Spleen (tissue), 11 donors: ENCODE results near the gene UGT1A3. TPM values are rescaled to one million over a fixed set of nuclear protein-coding genes. Genes with fewer than 3 reads are reported as not detected.

Experiments
- DNase-seq: peaks from one replicate; pipeline ENCODE4 v3.0.0-alpha.2; 2020
- H3K27ac ChIP-seq, 8 donors: fragments of 200-600 bp; sonication (generic) in 7 of 8; 1 replicate in 4 of 8; 2 replicates in 4 of 8; pipeline versions ENCODE4 v1.5.0 to v1.8.0; 2016 to 2021; ENCODE audit warnings: inconsistent platforms in 4 of 8, mild to moderate bottlenecking in 4 of 8, moderate library complexity in 1 of 8
- H3K27me3 ChIP-seq, 7 donors: fragments of 200-600 bp; sonication (generic) in 6 of 7; replicated peaks in 1 of 7; 1 replicate in 4 of 7; 2 replicates in 3 of 7; pipeline versions ENCODE4 v1.5.0 to v1.8.0; 2016 to 2021; ENCODE audit warnings: inconsistent platforms in 3 of 7, mild to moderate bottlenecking in 1 of 7
- H3K36me3 ChIP-seq, 6 donors: fragments of 200-600 bp; sonication (generic) in 5 of 6; 1 replicate in 4 of 6; 2 replicates in 2 of 6; pipeline versions ENCODE4 v1.5.0 to v1.8.0; 2016 to 2021; ENCODE audit warnings: inconsistent platforms in 2 of 6
- H3K4me1 ChIP-seq, 6 donors: fragments of 200-600 bp; sonication (generic) in 5 of 6; 1 replicate in 3 of 6; 2 replicates in 3 of 6; pipeline versions ENCODE4 v1.5.0 to v1.8.0; 2016 to 2021; ENCODE audit warnings: inconsistent platforms in 3 of 6
- H3K4me3 ChIP-seq, 8 donors: fragments of 200-600 bp; sonication (generic) in 7 of 8; 1 replicate in 4 of 8; 2 replicates in 4 of 8; pipeline versions ENCODE4 v1.5.0 to v1.8.0; 2016 to 2021; ENCODE audit warnings: inconsistent platforms in 4 of 8, mild to moderate bottlenecking in 4 of 8, moderate library complexity in 2 of 8
- H3K9me3 ChIP-seq, 8 donors: fragments of 200-600 bp; sonication (generic) in 7 of 8; 1 replicate in 4 of 8; 2 replicates in 4 of 8; pipeline versions ENCODE4 v1.5.0 to v1.8.0; 2016 to 2021; ENCODE audit warnings: inconsistent platforms in 4 of 8
- POLR2A ChIP-seq, 3 donors: fragments of 450-650 bp; IDR thresholded peaks; one replicate each; pipeline ENCODE4 v1.5.1; 2017; ENCODE audit warnings: antibody characterized with exemption in 3 of 3, mild to moderate bottlenecking in 1 of 3
- POLR2AphosphoS5 ChIP-seq, 3 donors: sonication (generic); formaldehyde crosslinking; IDR thresholded peaks; one replicate each; pipeline ENCODE4 v1.5.1; 2017; ENCODE audit warnings: antibody characterized with exemption in 3 of 3
- WGBS, 5 donors: extraction: QIAGEN DNeasy Blood & Tissue Kit in 3 of 5; methylation state at CpG; one replicate each; pipeline versions ENCODE4 v1.1.5 to v1.1.7; 2013 to 2018; 5-methylcytosine and 5-hydroxymethylcytosine counted together
- intact Hi-C: fragments of 100-400 bp; cut with DNase I; formaldehyde crosslinking; loops from one replicate; pipeline ENCODE4 v1.15.0; 2023; ENCODE audit warnings: low total_unique reads
- polyA plus RNA-seq, 3 donors: library from polyadenylated mRNA; stranded (reverse); fragments of 200-250 nt; gene quantifications; one replicate each; pipeline ENCODE4 v1.2.1, GENCODE V29; 2013
- total RNA-seq, 7 donors: library from RNA; depleted of rRNA in 3 of 7; stranded (reverse); fragments of >200 nt in 3 of 7; fragmentation: NEBNext Ultra II Directional in 4 of 7; extraction: Animal tissue kit (Norgen Biotek cat#: 25700) in 4 of 7; gene quantifications; one replicate each; pipeline versions ENCODE4 v1.1.0 to v1.2.1, GENCODE V29; 2016 to 2021
- TF ChIP-seq, protein P1 (sequence below), 11 experiments: fragments of 200-600 bp in 7 of 11; fragments of 450-650 bp in 4 of 11; sonication (generic) in 4 of 11; IDR thresholded peaks in 8 of 11; conservative IDR thresholded peaks in 3 of 11; 1 replicate in 7 of 11; 2 replicates in 4 of 11; pipeline versions ENCODE4 v1.4.0 to v1.8.0; 2016 to 2021; ENCODE audit warnings: antibody characterized with exemption in 11 of 11, inconsistent platforms in 4 of 11, mild to moderate bottlenecking in 1 of 11
- donor health status: healthy with polysubstance abuse.
- donor health status: DM: no; HTN: no; CAD: no; lungs with moderate emphysema.
- donor health status: DM: no; HTN: no; CAD: no.
- donor health status: Bipolar disorder and iron deficiency.
- donor health status: healthy.
- donor health status: DM: no; HTN: no; CAD: no.
- donor health status: DM: yes; HTN: yes; CAD: no.

Gene UGT1A3
- total and polyA plus RNA-seq, 10 donors = not detected

DNA sequence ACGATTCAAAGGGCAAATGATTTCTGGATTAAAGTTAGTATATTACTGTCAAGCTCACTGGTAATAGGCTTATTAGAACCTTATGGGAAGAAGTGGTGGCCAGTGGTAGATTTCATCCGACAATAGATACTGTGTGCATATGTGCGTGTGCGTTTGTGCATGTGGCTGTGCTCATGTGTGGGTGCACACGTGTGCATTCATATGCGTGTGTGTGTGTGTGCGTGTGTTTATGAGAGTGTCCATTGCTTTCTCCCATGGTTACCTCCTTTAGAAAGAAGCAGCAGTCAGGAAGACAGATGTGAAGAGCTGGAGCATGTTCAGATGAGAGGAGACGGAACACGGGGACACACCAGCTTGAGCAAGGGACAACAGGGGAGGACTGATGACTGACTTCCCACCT lies 40.4 kb downstream of the UGT1A3 start:
- Histone ChIP-seq H3K4me3 (no peak overlapping the region), H3K36me3 (no peaks in the 10 kb centered on the region), H3K4me1 (no peaks in the 10 kb centered on the region), H3K27ac (no peak overlapping the region), H3K9me3 (no peaks in the 10 kb centered on the region), H3K27me3 (peaks cover 0 to 24% (median 0%) of the 10 kb centered on the region in 7 donors)
- no peak for DNase-seq
- intact Hi-C loops = no loop called here
- TF ChIP-seq, protein P1, sequence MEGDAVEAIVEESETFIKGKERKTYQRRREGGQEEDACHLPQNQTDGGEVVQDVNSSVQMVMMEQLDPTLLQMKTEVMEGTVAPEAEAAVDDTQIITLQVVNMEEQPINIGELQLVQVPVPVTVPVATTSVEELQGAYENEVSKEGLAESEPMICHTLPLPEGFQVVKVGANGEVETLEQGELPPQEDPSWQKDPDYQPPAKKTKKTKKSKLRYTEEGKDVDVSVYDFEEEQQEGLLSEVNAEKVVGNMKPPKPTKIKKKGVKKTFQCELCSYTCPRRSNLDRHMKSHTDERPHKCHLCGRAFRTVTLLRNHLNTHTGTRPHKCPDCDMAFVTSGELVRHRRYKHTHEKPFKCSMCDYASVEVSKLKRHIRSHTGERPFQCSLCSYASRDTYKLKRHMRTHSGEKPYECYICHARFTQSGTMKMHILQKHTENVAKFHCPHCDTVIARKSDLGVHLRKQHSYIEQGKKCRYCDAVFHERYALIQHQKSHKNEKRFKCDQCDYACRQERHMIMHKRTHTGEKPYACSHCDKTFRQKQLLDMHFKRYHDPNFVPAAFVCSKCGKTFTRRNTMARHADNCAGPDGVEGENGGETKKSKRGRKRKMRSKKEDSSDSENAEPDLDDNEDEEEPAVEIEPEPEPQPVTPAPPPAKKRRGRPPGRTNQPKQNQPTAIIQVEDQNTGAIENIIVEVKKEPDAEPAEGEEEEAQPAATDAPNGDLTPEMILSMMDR (IDR thresholded peaks at IDR 0.05 in 8 of 11, conservative IDR thresholded peaks at IDR 0.05 in 3 of 11) = no peak
- no peak for TF ChIP-seq POLR2A (IDR thresholded peaks at IDR 0.05)
- no peak for TF ChIP-seq POLR2AphosphoS5 (IDR thresholded peaks at IDR 0.05)
- WGBS, 5 donors = 88 to 93% (median 92%) methylated on average over 9 of the region's 9 CpGs

GRCh38 chr2:233772153-233772552 lies 43.3 kb downstream of the UGT1A3 start:
- Histone ChIP-seq H3K27ac (no peak overlapping the region), H3K27me3 (peaks cover 0 to 14% (median 0%) of the 10 kb centered on the region in 7 donors), H3K4me3 (no peak overlapping the region), H3K36me3 (no peaks in the 10 kb centered on the region), H3K4me1 (no peaks in the 10 kb centered on the region), H3K9me3 (peaks cover 0 to 22% (median 12%) of the 10 kb centered on the region in 8 donors)
- intact Hi-C loops = no loop called here
- TF ChIP-seq POLR2A (IDR thresholded peaks at IDR 0.05) (no peak), POLR2AphosphoS5 (IDR thresholded peaks at IDR 0.05) (no peak)
- TF ChIP-seq, protein P1 (IDR thresholded peaks at IDR 0.05 in 8 of 11, conservative IDR thresholded peaks at IDR 0.05 in 3 of 11) = no peak
- WGBS, 5 donors = 85 to 93% (median 88%) methylated on average over 11 to 16 of the region's 16 CpGs
- DNase-seq = no peak

DNA sequence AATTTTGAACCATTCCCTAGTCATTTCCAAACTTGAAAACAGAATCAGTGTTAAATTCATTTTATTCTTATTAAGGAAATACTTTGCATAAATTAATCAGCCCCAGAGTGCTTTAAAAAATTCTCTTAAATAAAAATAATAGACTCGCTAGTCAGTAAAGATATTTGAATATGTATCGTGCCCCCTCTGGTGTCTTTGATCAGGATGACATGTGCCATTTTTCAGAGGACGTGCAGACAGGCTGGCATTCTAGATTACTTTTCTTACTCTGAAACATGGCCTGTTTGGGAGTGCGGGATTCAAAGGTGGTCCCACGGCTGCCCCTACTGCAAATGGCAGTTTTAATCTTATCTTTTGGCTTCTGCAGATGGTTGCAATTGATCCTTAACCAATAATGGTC lies 43.7 kb downstream of the UGT1A3 start:
- Histone ChIP-seq H3K27me3 (peaks cover 0 to 10% (median 0%) of the 10 kb centered on the region in 7 donors), H3K4me1 (no peaks in the 10 kb centered on the region), H3K27ac (no peak overlapping the region), H3K36me3 (no peaks in the 10 kb centered on the region), H3K9me3 (peaks cover 0 to 26% (median 12%) of the 10 kb centered on the region in 8 donors), H3K4me3 (no peak overlapping the region)
- 68 to 84% (median 73%) methylated on average over 4 to 5 of the region's 5 CpGs for WGBS, 5 donors
- TF ChIP-seq POLR2AphosphoS5 (IDR thresholded peaks at IDR 0.05) (no peak), POLR2A (IDR thresholded peaks at IDR 0.05) (no peak)
- TF ChIP-seq, protein P1 (IDR thresholded peaks at IDR 0.05 in 8 of 11, conservative IDR thresholded peaks at IDR 0.05 in 3 of 11) = no peak
- intact Hi-C loops = no loop called here
- no peak for DNase-seq

GRCh38 chr2:233773854-233774253 lies 45.0 kb downstream of the UGT1A3 start:
- WGBS, 5 donors = 83 to 95% (median 89%) methylated on average over 5 of the region's 5 CpGs
- Histone ChIP-seq H3K27me3 (peaks cover 0 to 4% (median 0%) of the 10 kb centered on the region in 7 donors), H3K27ac (no peak overlapping the region), H3K9me3 (peaks cover 0 to 26% (median 12%) of the 10 kb centered on the region in 8 donors), H3K4me1 (no peaks in the 10 kb centered on the region), H3K36me3 (no peaks in the 10 kb centered on the region), H3K4me3 (no peak overlapping the region)
- no peak for DNase-seq
- TF ChIP-seq POLR2A (IDR thresholded peaks at IDR 0.05) = no peak
- no peak for TF ChIP-seq POLR2AphosphoS5 (IDR thresholded peaks at IDR 0.05)
- TF ChIP-seq, protein P1 (IDR thresholded peaks at IDR 0.05 in 8 of 11, conservative IDR thresholded peaks at IDR 0.05 in 3 of 11) = no peak
- intact Hi-C loops = no loop called here
